Neutrophil (primary cell): ENCODE data around the gene WNT3.

Experiments
- H3K27ac ChIP-seq: fragments of 200-600 bp; sonication (generic); 2 replicates; pipeline ENCODE4 v1.5.1; 2016; ENCODE audit warnings: mild to moderate bottlenecking, moderate library complexity
- H3K27me3 ChIP-seq: fragments of 200-600 bp; sonication (generic); 2 replicates; pipeline ENCODE4 v1.6.0; 2016; ENCODE audit warnings: mild to moderate bottlenecking
- H3K36me3 ChIP-seq: fragments of 200-600 bp; sonication (generic); 2 replicates; pipeline ENCODE4 v1.5.1; 2017
- H3K4me1 ChIP-seq, 2 experiments: fragments of 200-600 bp in 1 of 2; sonication (generic) in 1 of 2; 1 replicate in 1 of 2; 2 replicates in 1 of 2; pipeline versions ENCODE4 v1.5.1 to v1.6.1; 2013 to 2016; ENCODE audit warnings: low read depth in 1 of 2, low read length in 1 of 2, mild to moderate bottlenecking in 1 of 2, moderate library complexity in 1 of 2; ENCODE audit not compliant: control insufficient read depth in 1 of 2, insufficient read depth in 1 of 2
- H3K4me3 ChIP-seq, 2 experiments: fragments of 200-600 bp in 1 of 2; sonication (generic) in 1 of 2; 1 replicate in 1 of 2; 2 replicates in 1 of 2; pipeline ENCODE4 v1.5.1; 2013 to 2016; ENCODE audit warnings: low read depth in 1 of 2, low read length in 1 of 2, mild to moderate bottlenecking in 1 of 2, moderate library complexity in 1 of 2
- H3K9me3 ChIP-seq: fragments of 200-600 bp; sonication (generic); 2 replicates; pipeline ENCODE4 v1.5.1; 2016
- TF ChIP-seq, protein P1 (sequence below): fragments of 200-600 bp; sonication (generic); IDR thresholded peaks from 2 replicates; pipeline ENCODE4 v1.5.1; 2016; ENCODE audit warnings: antibody characterized with exemption

WNT3 gene

GRCh38 chr17:46796956-46797530, 21.4 kb downstream of the WNT3 start:
- Histone ChIP-seq H3K27me3 (peaks cover 51% of the 10 kb centered on the region), H3K36me3 (no peaks in the 10 kb centered on the region), H3K4me1 (no peaks in the 10 kb centered on the region), H3K27ac (no peak overlapping the region), H3K9me3 (no peaks in the 10 kb centered on the region), H3K4me3 (no peak overlapping the region)
- TF ChIP-seq, protein P1, sequence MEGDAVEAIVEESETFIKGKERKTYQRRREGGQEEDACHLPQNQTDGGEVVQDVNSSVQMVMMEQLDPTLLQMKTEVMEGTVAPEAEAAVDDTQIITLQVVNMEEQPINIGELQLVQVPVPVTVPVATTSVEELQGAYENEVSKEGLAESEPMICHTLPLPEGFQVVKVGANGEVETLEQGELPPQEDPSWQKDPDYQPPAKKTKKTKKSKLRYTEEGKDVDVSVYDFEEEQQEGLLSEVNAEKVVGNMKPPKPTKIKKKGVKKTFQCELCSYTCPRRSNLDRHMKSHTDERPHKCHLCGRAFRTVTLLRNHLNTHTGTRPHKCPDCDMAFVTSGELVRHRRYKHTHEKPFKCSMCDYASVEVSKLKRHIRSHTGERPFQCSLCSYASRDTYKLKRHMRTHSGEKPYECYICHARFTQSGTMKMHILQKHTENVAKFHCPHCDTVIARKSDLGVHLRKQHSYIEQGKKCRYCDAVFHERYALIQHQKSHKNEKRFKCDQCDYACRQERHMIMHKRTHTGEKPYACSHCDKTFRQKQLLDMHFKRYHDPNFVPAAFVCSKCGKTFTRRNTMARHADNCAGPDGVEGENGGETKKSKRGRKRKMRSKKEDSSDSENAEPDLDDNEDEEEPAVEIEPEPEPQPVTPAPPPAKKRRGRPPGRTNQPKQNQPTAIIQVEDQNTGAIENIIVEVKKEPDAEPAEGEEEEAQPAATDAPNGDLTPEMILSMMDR = no peak

DNA sequence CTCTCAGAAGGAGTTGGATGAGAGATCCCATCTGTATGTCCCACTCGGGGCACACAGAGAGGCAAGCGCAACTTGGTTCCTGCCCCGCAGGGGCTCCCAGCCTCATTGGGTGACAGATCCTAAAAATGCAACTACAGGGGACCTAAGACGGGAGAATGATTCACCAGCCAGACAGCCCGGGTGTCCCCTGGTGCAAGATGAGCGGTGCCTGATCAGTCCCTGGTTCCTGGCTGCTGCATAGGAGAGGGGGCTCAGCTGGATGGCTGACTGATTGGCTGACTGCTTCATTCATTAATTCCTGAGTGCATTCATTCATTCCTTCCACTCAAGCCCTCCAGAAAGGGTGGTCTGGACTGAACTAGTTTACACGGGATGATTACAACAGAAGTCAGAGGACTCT, 22.0 kb downstream of the WNT3 start:
- TF ChIP-seq, protein P1 = no peak
- no peaks in the 10 kb centered on the region for H3K4me1 ChIP-seq
- H3K9me3 ChIP-seq = no peaks in the 10 kb centered on the region
- H3K27ac ChIP-seq = no peak overlapping the region
- H3K27me3 ChIP-seq = peaks cover 56% of the 10 kb centered on the region
- no peak overlapping the region for H3K4me3 ChIP-seq
- no peaks in the 10 kb centered on the region for H3K36me3 ChIP-seq

- Histone ChIP-seq H3K9me3 (no peaks in the 10 kb centered on the region), H3K4me1 (no peaks in the 10 kb centered on the region), H3K27me3 (peaks cover 61% of the 10 kb centered on the region), H3K36me3 (no peaks in the 10 kb centered on the region), H3K4me3 (no peak overlapping the region), H3K27ac (no peak overlapping the region)
- TF ChIP-seq, protein P1 = no peak
Observed at GRCh38 chr17:46796084-46796483, 22.4 kb downstream of the WNT3 start.

DNA sequence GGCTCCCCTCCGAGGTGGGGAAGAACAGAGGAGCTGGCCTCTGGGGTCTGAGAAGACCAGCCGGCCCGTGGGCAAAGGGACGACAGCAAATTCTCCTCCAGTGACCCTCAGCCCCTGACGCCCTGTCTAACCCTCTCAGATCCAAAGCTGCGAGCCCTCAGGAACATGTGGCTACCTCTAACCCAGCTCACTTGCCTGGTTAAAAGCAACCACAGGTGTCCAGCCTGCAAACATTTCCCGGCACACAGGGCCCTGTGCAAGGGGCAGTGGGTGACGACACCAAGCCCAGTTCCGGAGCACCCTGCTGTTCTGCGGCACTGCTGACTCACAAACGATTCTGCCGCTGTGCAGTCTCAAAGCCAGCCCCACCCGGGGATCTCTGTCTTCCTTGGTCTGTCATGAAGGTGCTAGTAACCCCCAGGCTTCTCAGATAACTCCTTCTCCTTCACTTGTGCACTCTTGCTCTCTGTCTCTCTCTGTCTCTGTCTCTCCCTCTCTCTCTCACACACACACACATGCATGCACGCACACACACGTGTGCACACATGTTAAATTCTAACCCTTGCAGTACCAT, 23.0 kb downstream of the WNT3 start:
- Histone ChIP-seq H3K4me1 (no peaks in the 10 kb centered on the region), H3K36me3 (no peaks in the 10 kb centered on the region), H3K9me3 (no peaks in the 10 kb centered on the region), H3K4me3 (no peak overlapping the region), H3K27ac (no peak overlapping the region), H3K27me3 (peaks cover 67% of the 10 kb centered on the region)
- TF ChIP-seq, protein P1 = no peak

GRCh38 chr17:46794318-46794717, 24.2 kb downstream of the WNT3 start:
- Histone ChIP-seq H3K27ac (no peak overlapping the region), H3K9me3 (no peaks in the 10 kb centered on the region), H3K27me3 (peaks cover 78% of the 10 kb centered on the region), H3K36me3 (no peaks in the 10 kb centered on the region), H3K4me3 (no peak overlapping the region), H3K4me1 (no peaks in the 10 kb centered on the region)
- TF ChIP-seq, protein P1 = no peak
